ENCODE results near the gene SMG5.
A peak's percentile ranks its signal among the peaks of the same experiment; 100 is the strongest.

SMG5 gene

DNA sequence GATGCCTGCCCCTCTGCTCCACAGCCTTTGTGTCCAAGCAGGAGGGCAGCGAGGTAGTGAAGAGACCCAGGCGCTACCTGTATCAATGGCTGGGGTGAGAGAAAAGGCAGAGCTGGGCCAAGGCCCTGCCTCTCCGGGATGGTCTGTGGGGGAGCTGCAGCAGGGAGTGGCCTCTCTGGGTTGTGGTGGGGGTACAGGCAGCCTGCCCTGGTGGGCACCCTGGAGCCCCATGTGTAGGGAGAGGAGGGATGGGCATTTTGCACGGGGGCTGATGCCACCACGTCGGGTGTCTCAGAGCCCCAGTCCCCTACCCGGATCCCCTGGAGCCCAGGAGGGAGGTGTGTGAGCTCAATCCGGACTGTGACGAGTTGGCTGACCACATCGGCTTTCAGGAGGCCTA lies 39.9 kb downstream of the SMG5 start:
- DNase-seq (ENCODE audit: low read depth in 2 of 2) = no peak
- no peak overlapping the region for H3K4me3 ChIP-seq (replicated peaks in 1 of 2; ENCODE audit: low read depth in 2 of 2, low read length in 2 of 2)
- TF ChIP-seq, protein P1, sequence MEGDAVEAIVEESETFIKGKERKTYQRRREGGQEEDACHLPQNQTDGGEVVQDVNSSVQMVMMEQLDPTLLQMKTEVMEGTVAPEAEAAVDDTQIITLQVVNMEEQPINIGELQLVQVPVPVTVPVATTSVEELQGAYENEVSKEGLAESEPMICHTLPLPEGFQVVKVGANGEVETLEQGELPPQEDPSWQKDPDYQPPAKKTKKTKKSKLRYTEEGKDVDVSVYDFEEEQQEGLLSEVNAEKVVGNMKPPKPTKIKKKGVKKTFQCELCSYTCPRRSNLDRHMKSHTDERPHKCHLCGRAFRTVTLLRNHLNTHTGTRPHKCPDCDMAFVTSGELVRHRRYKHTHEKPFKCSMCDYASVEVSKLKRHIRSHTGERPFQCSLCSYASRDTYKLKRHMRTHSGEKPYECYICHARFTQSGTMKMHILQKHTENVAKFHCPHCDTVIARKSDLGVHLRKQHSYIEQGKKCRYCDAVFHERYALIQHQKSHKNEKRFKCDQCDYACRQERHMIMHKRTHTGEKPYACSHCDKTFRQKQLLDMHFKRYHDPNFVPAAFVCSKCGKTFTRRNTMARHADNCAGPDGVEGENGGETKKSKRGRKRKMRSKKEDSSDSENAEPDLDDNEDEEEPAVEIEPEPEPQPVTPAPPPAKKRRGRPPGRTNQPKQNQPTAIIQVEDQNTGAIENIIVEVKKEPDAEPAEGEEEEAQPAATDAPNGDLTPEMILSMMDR (IDR thresholded peaks at IDR 0.05; ENCODE audit: low read depth, low read length) = no peak

DNA sequence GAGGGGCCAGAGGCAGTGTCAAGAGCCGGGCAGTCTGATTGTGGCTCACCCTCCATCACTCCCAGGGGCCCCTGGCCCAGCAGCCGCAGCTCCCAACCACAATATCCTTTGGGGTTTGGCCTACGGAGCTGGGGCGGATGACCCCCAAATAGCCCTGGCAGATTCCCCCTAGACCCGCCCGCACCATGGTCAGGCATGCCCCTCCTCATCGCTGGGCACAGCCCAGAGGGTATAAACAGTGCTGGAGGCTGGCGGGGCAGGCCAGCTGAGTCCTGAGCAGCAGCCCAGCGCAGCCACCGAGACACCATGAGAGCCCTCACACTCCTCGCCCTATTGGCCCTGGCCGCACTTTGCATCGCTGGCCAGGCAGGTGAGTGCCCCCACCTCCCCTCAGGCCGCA lies 40.7 kb downstream of the SMG5 start, which contains the start of gene BGLAP:
TSS of gene BGLAP (plus strand) at position 259 of the 400 bp plus-strand sequence. CDS start at position 307, 48 bp downstream.
- no peak within 1 kb of the TSS for H3K4me3 ChIP-seq (replicated peaks in 1 of 2; ENCODE audit: low read depth in 2 of 2, low read length in 2 of 2)

DNA sequence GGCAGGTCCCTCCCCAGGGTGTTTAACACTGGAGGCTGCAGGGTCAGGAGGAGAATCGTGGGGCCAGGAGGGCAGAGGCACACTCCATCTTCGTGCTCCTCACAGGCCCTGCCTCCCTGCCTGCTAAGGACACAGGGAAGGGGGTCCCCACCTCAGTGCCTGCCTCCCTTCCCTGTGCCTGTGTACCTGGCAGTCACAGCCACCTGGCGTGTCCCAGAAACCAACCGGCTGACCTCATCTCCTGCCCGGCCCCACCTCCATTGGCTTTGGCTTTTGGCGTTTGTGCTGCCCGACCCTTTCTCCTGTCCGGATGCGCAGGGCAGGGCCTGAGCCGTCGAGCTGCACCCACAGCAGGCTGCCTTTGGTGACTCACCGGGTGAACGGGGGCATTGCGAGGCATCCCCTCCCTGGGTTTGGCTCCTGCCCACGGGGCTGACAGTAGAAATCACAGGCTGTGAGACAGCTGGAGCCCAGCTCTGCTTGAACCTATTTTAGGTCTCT lies 41.3 kb downstream of the SMG5 start:
- DNase-seq (ENCODE audit: low read depth in 2 of 2) = peak in 1 of 2 donors; percentile 42
- TF ChIP-seq, protein P1 (IDR thresholded peaks at IDR 0.05; ENCODE audit: low read depth, low read length) = no peak
- no peak overlapping the region for H3K4me3 ChIP-seq (replicated peaks in 1 of 2; ENCODE audit: low read depth in 2 of 2, low read length in 2 of 2)

More for the DNA sequence above, 40.7 kb downstream of the SMG5 start, which contains the start of gene BGLAP:
- TF ChIP-seq, protein P1 (IDR thresholded peaks at IDR 0.05; ENCODE audit: low read depth, low read length) = no peak
- DNase-seq (ENCODE audit: low read depth in 2 of 2) = no peak

DNA sequence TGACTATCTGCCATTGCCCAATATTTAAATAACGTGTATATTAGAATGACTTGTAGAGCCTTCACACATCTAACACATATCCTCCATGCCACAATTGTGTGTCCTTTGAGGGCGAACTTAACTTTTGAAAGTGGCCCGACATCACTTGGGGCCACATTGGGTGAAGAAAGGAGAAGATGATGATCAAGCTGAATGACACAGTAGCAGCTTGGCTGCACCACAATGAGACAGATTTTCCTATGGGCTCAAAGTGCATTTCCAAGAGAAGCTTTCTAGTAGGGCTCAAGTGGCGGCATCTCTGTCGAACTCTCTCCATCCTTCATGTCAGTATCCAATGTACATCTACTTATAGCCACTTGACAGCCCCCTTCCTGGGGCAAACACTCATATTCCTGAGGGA lies 44.4 kb downstream of the SMG5 start:
- TF ChIP-seq, protein P1 (IDR thresholded peaks at IDR 0.05; ENCODE audit: low read depth, low read length) = no peak
- DNase-seq (ENCODE audit: low read depth in 2 of 2) = no peak
- H3K4me3 ChIP-seq (replicated peaks in 1 of 2; ENCODE audit: low read depth in 2 of 2, low read length in 2 of 2) = no peak overlapping the region

DNA sequence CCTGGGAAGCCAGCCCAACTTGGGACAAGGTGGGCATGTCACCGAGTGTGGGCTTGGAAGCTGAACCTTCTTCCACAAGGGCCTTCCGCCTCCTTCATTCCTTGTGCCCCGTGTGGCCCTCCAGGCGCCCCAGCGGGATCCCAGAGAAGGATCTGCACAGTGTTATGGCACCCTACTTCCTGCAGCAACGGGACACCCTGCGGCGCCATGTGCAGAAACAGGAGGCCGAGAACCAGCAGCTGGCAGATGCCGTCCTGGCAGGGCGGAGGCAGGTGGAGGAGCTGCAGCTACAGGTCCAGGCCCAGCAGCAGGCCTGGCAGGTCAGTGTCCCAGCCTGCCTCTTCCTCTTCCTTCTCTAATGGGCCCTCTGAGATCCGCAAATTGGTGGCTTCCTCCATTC lies 46.5 kb downstream of the SMG5 start:
- TF ChIP-seq, protein P1 (IDR thresholded peaks at IDR 0.05; ENCODE audit: low read depth, low read length) = no peak
- no peak for DNase-seq (ENCODE audit: low read depth in 2 of 2)
- no peak overlapping the region for H3K4me3 ChIP-seq (replicated peaks in 1 of 2; ENCODE audit: low read depth in 2 of 2, low read length in 2 of 2)

DNA sequence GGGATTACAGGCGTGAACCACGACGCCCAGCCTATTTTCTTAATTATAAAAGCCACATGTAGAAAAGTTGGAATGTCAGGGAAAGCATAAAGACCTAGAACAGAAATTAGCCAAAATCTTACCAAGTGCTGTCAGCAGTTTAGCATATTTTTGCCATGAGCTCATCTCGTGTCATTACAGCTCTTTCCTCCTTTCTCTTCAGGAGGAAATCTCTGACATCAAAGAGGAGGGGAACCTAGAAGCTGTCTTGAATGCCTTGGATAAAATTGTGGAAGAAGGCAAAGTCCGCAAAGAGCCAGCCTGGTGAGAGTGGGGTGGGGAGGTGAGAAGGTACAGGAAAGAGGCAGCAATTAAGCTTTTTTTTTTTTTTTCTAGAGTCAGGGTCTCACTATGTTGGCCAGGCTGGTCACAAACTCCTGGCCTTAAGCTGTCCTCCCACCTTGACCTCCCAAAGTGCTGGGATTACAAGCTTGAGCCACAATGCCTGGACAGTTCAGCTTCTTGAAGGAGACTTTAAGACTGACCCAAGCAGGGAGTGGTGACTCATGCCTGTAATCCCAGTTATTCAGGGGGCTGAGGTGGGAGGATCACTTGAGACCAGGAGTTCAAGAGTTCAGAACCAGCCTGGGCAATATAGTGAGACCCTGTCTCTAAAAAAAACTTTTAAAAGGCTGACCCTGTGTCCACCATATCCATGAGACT lies 49.0 kb downstream of the SMG5 start:
- peak; percentile 82 to 85 for DNase-seq (ENCODE audit: low read depth in 2 of 2)
- no peak overlapping the region for H3K4me3 ChIP-seq (replicated peaks in 1 of 2; ENCODE audit: low read depth in 2 of 2, low read length in 2 of 2)
- TF ChIP-seq, protein P1 (IDR thresholded peaks at IDR 0.05; ENCODE audit: low read depth, low read length) = no peak
